OCI-LY7 (cell line): ENCODE measurements around the gene ASCC1. TPM values are rescaled to one million over a fixed set of nuclear protein-coding genes. Genes with fewer than 3 reads are reported as not detected.

ENCODE experiments used
- BruUV-seq: library from RNA; stranded (reverse); fragments of 400-500 nt; replicated peaks from 2 replicates; lab custom pipeline; 2021; lab: Mats Ljungman, UMichigan
- CTCF ChIA-PET: fragments of 300-600 bp; sonication (Branson Sonifier 250); formaldehyde crosslinking; loops from one replicate; lab custom pipeline; 2022; ENCODE audit warnings: antibody characterized with exemption; ENCODE audit not compliant: unreplicated experiment; lab: Charles Lee
- POLR2A ChIA-PET: fragments of 300-600 bp; sonication (Branson Sonifier 250); formaldehyde crosslinking; loops from one replicate; lab custom pipeline; 2022; ENCODE audit warnings: antibody characterized with exemption; lab: Charles Lee
- DNase-seq: peaks from one replicate; pipeline ENCODE4 v3.0.0-alpha.2; 2015; ENCODE audit warnings: low spot score
- H2AFZ ChIP-seq: fragments of 200-600 bp; sonication (generic), shearing (Covaris generic); 2 replicates; pipeline ENCODE4 v1.6.1; 2014; ENCODE audit warnings: mild to moderate bottlenecking, antibody characterized with exemption, low read length, moderate library complexity
- H3K27ac ChIP-seq: fragments of 200-600 bp; sonication (generic); 2 replicates; pipeline ENCODE4 v1.5.1; 2014; ENCODE audit warnings: mixed run types, low read depth, mild to moderate bottlenecking, moderate library complexity, low read length, inconsistent platforms; ENCODE audit not compliant: poor library complexity, severe bottlenecking
- H3K36me3 ChIP-seq: fragments of 200-600 bp; sonication (generic); 2 replicates; pipeline ENCODE4 v1.6.1; 2014; ENCODE audit warnings: mild to moderate bottlenecking, antibody characterized with exemption, low read length, moderate library complexity, mixed read lengths; ENCODE audit not compliant: insufficient read depth
- H3K4me1 ChIP-seq: fragments of 200-600 bp; sonication (generic); 2 replicates; pipeline ENCODE4 v1.5.1; 2014; ENCODE audit warnings: mild to moderate bottlenecking, low read length; ENCODE audit not compliant: insufficient read depth, poor library complexity, severe bottlenecking
- H3K4me2 ChIP-seq: fragments of 200-600 bp; sonication (generic); 2 replicates; pipeline ENCODE4 v1.6.1; 2014; ENCODE audit warnings: mild to moderate bottlenecking, low read length
- H3K4me3 ChIP-seq: fragments of 200-600 bp; sonication (generic); 2 replicates; pipeline ENCODE4 v1.5.1; 2014; ENCODE audit warnings: mild to moderate bottlenecking, low read depth, low read length; ENCODE audit not compliant: poor library complexity, severe bottlenecking
- H3K79me2 ChIP-seq: fragments of 200-600 bp; sonication (generic); 2 replicates; pipeline ENCODE4 v1.6.1; 2016; ENCODE audit warnings: low read depth, mild to moderate bottlenecking, low read length, moderate library complexity, mixed read lengths; ENCODE audit not compliant: insufficient read depth
- H3K9me2 ChIP-seq: fragments of 200-600 bp; sonication (generic); 2 replicates; pipeline ENCODE4 v1.6.1; 2016; ENCODE audit warnings: mild to moderate bottlenecking, low read length, mixed read lengths; ENCODE audit not compliant: insufficient read depth
- H3K9me3 ChIP-seq: fragments of 200-600 bp; sonication (generic); 2 replicates; pipeline ENCODE4 v1.6.1; 2014; ENCODE audit warnings: mild to moderate bottlenecking, mixed run types, low read length, mixed read lengths
- H4K20me1 ChIP-seq: fragments of 200-600 bp; sonication (generic); 2 replicates; pipeline ENCODE4 v1.6.1; 2014; ENCODE audit warnings: mild to moderate bottlenecking, antibody characterized with exemption, low read length, moderate library complexity, mixed read lengths; ENCODE audit not compliant: insufficient read depth
- CTCF ChIP-seq: fragments of 200-600 bp; sonication (generic); conservative IDR thresholded peaks from 2 replicates; pipeline ENCODE4 v1.5.1; 2014; ENCODE audit warnings: mild to moderate bottlenecking, antibody characterized with exemption, low read length, moderate library complexity, mixed read lengths
- EZH2phosphoT487 ChIP-seq: fragments of 200-600 bp; sonication (generic); IDR thresholded peaks from 2 replicates; pipeline ENCODE4 v1.6.1; 2018; ENCODE audit warnings: low read depth, borderline replicate concordance, mild to moderate bottlenecking, mixed run types, antibody characterized with exemption, low read length, moderate library complexity, mixed read lengths
- intact Hi-C: fragments of 100-400 bp; cut with micrococcal nuclease; formaldehyde crosslinking; loops from one replicate; pipeline ENCODE4 v1.10.0; 2022; ENCODE audit not compliant: unreplicated experiment
- total RNA-seq, 2 experiments: library from RNA; depleted of rRNA in 1 of 2; stranded (reverse); fragments of >200 nt in 1 of 2; shearing (Covaris generic) in 1 of 2; gene quantifications; 2 replicates each; pipeline ENCODE4 v1.2.3, GENCODE V29; 2014 to 2022

Gene ASCC1
- total RNA-seq, 2 experiments from 2014 or later: 27.1 to 59.9 TPM

GRCh38 chr10:72058347-72058898 lies 157.7 kb downstream of the ASCC1 start:
- H3K36me3 ChIP-seq: no peaks in the 10 kb centered on the region
- H3K79me2 ChIP-seq: no peaks in the 10 kb centered on the region
- intact Hi-C loops: no loop called here
- no peaks in the 10 kb centered on the region for H3K9me2 ChIP-seq
- ChIA-PET POLR2A (no interaction called here), CTCF (no interaction called here)
- H3K4me1 ChIP-seq: no peaks in the 10 kb centered on the region
- TF ChIP-seq EZH2phosphoT487: no peak
- no peak for TF ChIP-seq CTCF
- H3K4me2 ChIP-seq: no peak overlapping the region
- H3K9me3 ChIP-seq: no peaks in the 10 kb centered on the region
- DNase-seq: no peak
- H3K4me3 ChIP-seq: no peak overlapping the region
- H2AFZ ChIP-seq: no peak overlapping the region
- H3K27ac ChIP-seq: no peak overlapping the region
- H4K20me1 ChIP-seq: no peaks in the 10 kb centered on the region
- BruUV-seq: no TSS peak

GRCh38 chr10:72056932-72057751 lies 158.9 kb downstream of the ASCC1 start:
- no TSS peak for BruUV-seq
- no peak for DNase-seq
- intact Hi-C loops: no loop called here
- Histone ChIP-seq H4K20me1 (no peaks in the 10 kb centered on the region), H3K79me2 (no peaks in the 10 kb centered on the region), H3K4me1 (no peaks in the 10 kb centered on the region), H3K4me3 (no peak overlapping the region), H3K4me2 (no peak overlapping the region), H3K9me2 (no peaks in the 10 kb centered on the region), H2AFZ (no peak overlapping the region), H3K36me3 (no peaks in the 10 kb centered on the region), H3K9me3 (no peaks in the 10 kb centered on the region), H3K27ac (no peak overlapping the region)
- TF ChIP-seq CTCF (no peak), EZH2phosphoT487 (no peak)
- CTCF ChIA-PET: no interaction called here
- POLR2A ChIA-PET: interaction anchor here (0.7 kb wide), 1 partner anchor 315 kb away, joined by 3 read pairs; no protein-coding TSS in a partner anchor

GRCh38 chr10:72056113-72056512 lies 160.0 kb downstream of the ASCC1 start:
- no peaks in the 10 kb centered on the region for H3K79me2 ChIP-seq
- DNase-seq: no peak
- no peak for TF ChIP-seq CTCF
- no peak overlapping the region for H3K27ac ChIP-seq
- H3K36me3 ChIP-seq: no peaks in the 10 kb centered on the region
- H3K4me3 ChIP-seq: no peak overlapping the region
- H3K9me2 ChIP-seq: no peaks in the 10 kb centered on the region
- no TSS peak for BruUV-seq
- intact Hi-C loops: no loop called here
- no peak overlapping the region for H3K4me2 ChIP-seq
- POLR2A ChIA-PET: no interaction called here
- no peaks in the 10 kb centered on the region for H4K20me1 ChIP-seq
- no peak overlapping the region for H2AFZ ChIP-seq
- H3K9me3 ChIP-seq: no peaks in the 10 kb centered on the region
- CTCF ChIA-PET: no interaction called here
- no peaks in the 10 kb centered on the region for H3K4me1 ChIP-seq
